Measurements from ENCODE around the gene CUEDC1. TPM values are rescaled to one million over a fixed set of nuclear protein-coding genes. Genes with fewer than 3 reads are reported as not detected.
A peak's percentile ranks its signal among the peaks of the same experiment; 100 is the strongest.

The CUEDC1 gene
- total and polyA plus RNA-seq, 2 of the 4 experiments (the other 2 are of a cell fraction), result 4.1 to 21.2 TPM

DNA sequence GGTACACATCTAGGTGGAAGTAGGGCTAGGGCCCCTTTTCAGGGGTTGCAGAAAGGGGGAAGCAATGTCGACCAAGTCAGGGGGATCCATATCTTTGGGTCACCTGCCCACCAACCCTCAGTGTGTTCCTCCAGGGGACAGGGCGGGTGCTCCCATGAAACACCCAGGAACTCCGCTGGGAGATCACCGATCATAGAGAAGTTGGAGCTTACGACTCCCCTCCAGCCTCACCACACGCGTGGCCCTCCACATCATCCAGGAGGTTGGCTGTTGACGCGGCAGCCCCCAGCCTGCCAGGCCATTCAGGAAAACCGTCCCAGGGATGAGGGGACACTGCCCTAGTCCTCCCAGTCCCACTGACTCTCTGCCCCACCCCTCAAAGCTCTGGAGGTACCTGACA lies 88.1 kb downstream of the CUEDC1 start:
- H2AFZ ChIP-seq (replicated peaks; ENCODE audit: low read length, poor library complexity), result no peak overlapping the region
- dilution Hi-C loops (cut with HindIII; ENCODE audit: low sequenced_read_pairs, unreplicated experiment) (loop anchor here (25.0 kb wide), 1 partner anchor 120 kb away; the partner anchor contains the start of gene VEZF1), intact Hi-C loops (cut with micrococcal nuclease) (no loop called here), in situ Hi-C loops (cut with MboI; ENCODE audit: low sequenced_read_pairs) (loop anchor here (25.0 kb wide), 1 partner anchor 470 kb away; the partner anchor contains the start of gene TSPOAP1)
- peak overlapping the region; percentile 94 for H3K14ac ChIP-seq (replicated peaks; ENCODE audit: low read depth, low read length)
- H3K4me3 ChIP-seq (ENCODE audit: insufficient read depth, low read depth, low read length), result no peak overlapping the region
- H3K56ac ChIP-seq (ENCODE audit: extremely low read depth, insufficient read depth, low read length), result no peak overlapping the region
- H4K8ac ChIP-seq (ENCODE audit: low read depth in 2 of 2, low read length in 2 of 2), result peak overlapping the region; percentile 78 to 87
- H4K91ac ChIP-seq (ENCODE audit: insufficient read depth, low read depth, low read length), result peak overlapping the region; percentile 97
- H2AK9ac ChIP-seq (replicated peaks; ENCODE audit: low read depth, low read length, poor library complexity), result peak overlapping the region; percentile 97
- no peaks in the 10 kb centered on the region for H4K20me1 ChIP-seq (ENCODE audit: insufficient read depth, low read length)
- H2BK20ac ChIP-seq (ENCODE audit: low read depth, low read length), result peak overlapping the region; percentile 90
- H3K4me2 ChIP-seq (ENCODE audit: low read depth, low read length), result no peak overlapping the region
- ChIA-PET POLR2A (ENCODE audit: unreplicated experiment) (no interaction called here), CTCF (interaction anchor here (3.8 kb wide), 1 partner anchor 132 kb away, joined by 24 read pairs; no protein-coding TSS in a partner anchor)
- H3K4ac ChIP-seq (ENCODE audit: low read depth, low read length), result peak overlapping the region; percentile 99
- peak overlapping the region; percentile 96 for H2BK5ac ChIP-seq (ENCODE audit: low read depth, low read length, poor library complexity, severe bottlenecking)
- no peaks in the 10 kb centered on the region for H3K9me3 ChIP-seq (ENCODE audit: control insufficient read depth, insufficient read depth, low read length)
- peaks cover 8 to 37% of the 10 kb centered on the region in 2 experiments; a peak in 3 of 4 replicates for H3K79me1 ChIP-seq (ENCODE audit: low read depth in 1 of 2, low read length in 2 of 2)
- H3K23ac ChIP-seq (ENCODE audit: low read depth, low read length), result peak overlapping the region; percentile 91; the same call in 1 of the 2 replicates
- TF ChIP-seq MXI1 (IDR thresholded peaks at IDR 0.05; ENCODE audit: borderline replicate concordance, low read depth, low read length), result no peak
- no peak for TF ChIP-seq SMC3 (IDR thresholded peaks at IDR 0.05; ENCODE audit: low read depth, low read length)
- TF ChIP-seq CHD1 (IDR thresholded peaks at IDR 0.05; ENCODE audit: low read depth, low read length), result no peak
- no peak for TF ChIP-seq POLR2A (IDR thresholded peaks at IDR 0.05; ENCODE audit: low read depth, low read length)
- H3K27me3 ChIP-seq (ENCODE audit: control insufficient read depth, insufficient read depth, low read length), result no peaks in the 10 kb centered on the region
- no peak for DNase-seq
- no peak overlapping the region for H3K9ac ChIP-seq (ENCODE audit: low read depth, low read length)
- peaks cover 34% of the 10 kb centered on the region for H3K4me1 ChIP-seq (ENCODE audit: control insufficient read depth, insufficient read depth, low read length)
- no TSS peak for BruUV-seq (replicated peaks)
- ATAC-seq (ENCODE audit: low read depth), result no peak
- peaks cover 21% of the 10 kb centered on the region for H3K36me3 ChIP-seq (ENCODE audit: control insufficient read depth, insufficient read depth, low read length)
- 100% methylated on average over 1 of the region's 10 CpGs; no CpG with 5 or more reads in 1 of the 2 experiments for WGBS, 2 experiments (ENCODE audit: extremely low coverage in 2 of 2, insufficient read length in 1 of 2)
- peaks cover 19% of the 10 kb centered on the region for H3K9me1 ChIP-seq (ENCODE audit: insufficient read depth, low read length)
- peak overlapping the region; percentile 98 for H2BK120ac ChIP-seq (ENCODE audit: low read depth, low read length)
- peak overlapping the region; percentile 85 for H4K5ac ChIP-seq (ENCODE audit: low read depth, low read length)
- peak overlapping the region; percentile 95 for H2AK5ac ChIP-seq (ENCODE audit: low read depth, low read length)
- peak overlapping the region; percentile 65 for H3K18ac ChIP-seq (ENCODE audit: low read depth, low read length)
- peak overlapping the region; percentile 82 for H3K27ac ChIP-seq (ENCODE audit: insufficient read depth, low read length)
- peak overlapping the region; percentile 90; the same call in 2 of the 3 replicates for H2BK15ac ChIP-seq (ENCODE audit: low read depth, low read length)

Data from IMR-90 (cell line).